Hepatocyte (in vitro differentiated cells): ENCODE results near the gene TMEM19.

Experiments used
- EZH2 ChIP-seq: fragments of 200-600 bp; sonication (generic); IDR thresholded peaks from 2 replicates; pipeline ENCODE4 v1.6.1; 2016; ENCODE audit warnings: antibody characterized with exemption, mild to moderate bottlenecking, borderline replicate concordance
- TF ChIP-seq, protein P1 (sequence below): fragments of 200-600 bp; sonication (generic); IDR thresholded peaks from 2 replicates; pipeline ENCODE4 v1.5.1; 2016; ENCODE audit warnings: antibody characterized with exemption, mild to moderate bottlenecking; ENCODE audit not compliant: poor library complexity

DNA sequence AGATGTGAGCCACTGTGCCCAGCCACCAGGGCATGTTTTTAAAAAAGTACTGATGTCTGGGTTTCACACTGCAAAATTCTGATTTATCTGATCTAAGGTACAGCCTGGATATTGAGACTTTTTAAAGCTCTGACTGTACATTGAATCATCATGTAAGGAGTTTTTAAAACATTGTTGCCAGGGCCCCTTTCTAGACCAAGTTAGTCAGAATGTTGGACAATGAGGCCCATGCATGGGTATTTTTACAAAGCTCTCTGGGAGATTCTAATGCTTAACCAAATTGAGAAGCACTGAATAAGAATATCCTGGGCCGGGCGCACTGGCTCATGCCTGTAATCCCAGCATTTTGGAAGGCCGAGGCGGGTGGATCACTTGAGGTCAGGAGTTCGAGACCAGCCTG, 16.7 kb downstream of the TMEM19 start:
- TF ChIP-seq, protein P1, sequence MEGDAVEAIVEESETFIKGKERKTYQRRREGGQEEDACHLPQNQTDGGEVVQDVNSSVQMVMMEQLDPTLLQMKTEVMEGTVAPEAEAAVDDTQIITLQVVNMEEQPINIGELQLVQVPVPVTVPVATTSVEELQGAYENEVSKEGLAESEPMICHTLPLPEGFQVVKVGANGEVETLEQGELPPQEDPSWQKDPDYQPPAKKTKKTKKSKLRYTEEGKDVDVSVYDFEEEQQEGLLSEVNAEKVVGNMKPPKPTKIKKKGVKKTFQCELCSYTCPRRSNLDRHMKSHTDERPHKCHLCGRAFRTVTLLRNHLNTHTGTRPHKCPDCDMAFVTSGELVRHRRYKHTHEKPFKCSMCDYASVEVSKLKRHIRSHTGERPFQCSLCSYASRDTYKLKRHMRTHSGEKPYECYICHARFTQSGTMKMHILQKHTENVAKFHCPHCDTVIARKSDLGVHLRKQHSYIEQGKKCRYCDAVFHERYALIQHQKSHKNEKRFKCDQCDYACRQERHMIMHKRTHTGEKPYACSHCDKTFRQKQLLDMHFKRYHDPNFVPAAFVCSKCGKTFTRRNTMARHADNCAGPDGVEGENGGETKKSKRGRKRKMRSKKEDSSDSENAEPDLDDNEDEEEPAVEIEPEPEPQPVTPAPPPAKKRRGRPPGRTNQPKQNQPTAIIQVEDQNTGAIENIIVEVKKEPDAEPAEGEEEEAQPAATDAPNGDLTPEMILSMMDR = no peak
- TF ChIP-seq EZH2 = no peak
